Right lobe of liver (tissue), 4 donors: Measurements from ENCODE around the gene MFRP.

ENCODE experiments used
- CTCF ChIP-seq, 4 donors: fragments of 200-600 bp in 3 of 4; fragments of 450-650 bp in 1 of 4; IDR thresholded peaks; one replicate each; pipeline versions ENCODE4 v1.5.1 to v1.8.0; 2016 to 2022; ENCODE audit warnings: antibody characterized with exemption in 4 of 4, mild to moderate bottlenecking in 2 of 4
- POLR2A ChIP-seq: fragments of 450-650 bp; IDR thresholded peaks from one replicate; pipeline ENCODE4 v1.6.1; 2017; ENCODE audit warnings: antibody characterized with exemption, mild to moderate bottlenecking
- donor health status: DM: no; HTN: no; CAD: no.
- donor health status: DM: no; HTN: no; CAD: no.
- donor health status: DM: no; HTN: yes; CAD: no.

- TF ChIP-seq CTCF (IDR thresholded peaks at IDR 0.05) (no peak), POLR2A (no peak)
These were observed 9.6 kb downstream of the MFRP start for GRCh38 chr11:119336744-119337469.
